GM12878 (cell line): Measurements from ENCODE around the gene STKLD1.

Source experiments
- GABPA ChIP-seq: IDR thresholded peaks from 2 replicates; pipeline ENCODE4 v1.6.1; 2014; ENCODE audit warnings: antibody characterized with exemption, low read depth, mild to moderate bottlenecking, inconsistent platforms
- RAD21 ChIP-seq: IDR thresholded peaks from 2 replicates; pipeline ENCODE4 v1.6.1; 2011; ENCODE audit warnings: mild to moderate bottlenecking, low read depth, low read length, moderate library complexity; ENCODE audit not compliant: insufficient read depth
- RBBP5 ChIP-seq: fragments of 200-600 bp; sonication (generic); conservative IDR thresholded peaks from 2 replicates; pipeline ENCODE4 v1.6.1; 2016
- RFX5 ChIP-seq: IDR thresholded peaks from 2 replicates; pipeline ENCODE4 v1.6.1; 2011; ENCODE audit warnings: low read depth, low read length, improper control_type of control experiment
- SMARCA5 ChIP-seq: fragments of 450-650 bp; IDR thresholded peaks from 2 replicates; pipeline ENCODE4 v1.6.1; 2017; ENCODE audit warnings: mild to moderate bottlenecking

DNA sequence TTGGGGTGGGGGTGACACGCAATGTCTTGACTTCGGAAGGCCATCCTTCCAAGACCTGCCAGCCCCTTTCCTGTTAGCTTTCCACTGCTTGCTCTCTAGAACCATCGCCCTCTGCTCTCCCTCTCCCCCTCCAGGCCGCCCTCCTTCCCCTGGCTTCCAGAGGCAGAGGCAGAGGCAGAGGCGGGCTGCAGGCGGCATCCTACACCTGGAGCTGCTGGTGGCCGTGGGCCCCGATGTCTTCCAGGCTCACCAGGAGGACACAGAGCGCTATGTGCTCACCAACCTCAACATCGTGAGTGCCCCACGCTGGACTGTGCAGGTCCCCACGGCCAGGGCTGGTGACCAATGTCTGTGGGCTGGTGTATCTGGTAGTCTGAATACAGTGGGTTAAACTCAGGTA, 48.0 kb downstream of the STKLD1 start:
- TF ChIP-seq RBBP5 (no peak), RAD21 (no peak), GABPA (no peak), SMARCA5 (no peak), RFX5 (no peak)
